ENCODE measurements around the gene ETFBKMT. TPM values are rescaled to one million over a fixed set of nuclear protein-coding genes. Genes with fewer than 3 reads are reported as not detected.

ETFBKMT gene, protein sequence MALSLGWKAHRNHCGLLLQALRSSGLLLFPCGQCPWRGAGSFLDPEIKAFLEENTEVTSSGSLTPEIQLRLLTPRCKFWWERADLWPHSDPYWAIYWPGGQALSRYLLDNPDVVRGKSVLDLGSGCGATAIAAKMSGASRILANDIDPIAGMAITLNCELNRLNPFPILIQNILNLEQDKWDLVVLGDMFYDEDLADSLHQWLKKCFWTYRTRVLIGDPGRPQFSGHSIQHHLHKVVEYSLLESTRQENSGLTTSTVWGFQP
- 2.8 and 4.8 TPM in 2 replicates for total RNA-seq
- polyA plus RNA-seq (2012) = 3.2 TPM

GRCh38 chr12:31659087-31659942, at the start of gene ETFBKMT:
Gene ETFBKMT, plus strand, starts transcription at chr12:31659688. Its CDS starts 2,266 bp downstream, at chr12:31661954.
- peak; percentile 89 for DNase-seq (ENCODE audit: low read depth)

GRCh38 chr12:31612819-31613218, 46.7 kb upstream of the ETFBKMT start:
- no peak for DNase-seq (ENCODE audit: low read depth)

DNA sequence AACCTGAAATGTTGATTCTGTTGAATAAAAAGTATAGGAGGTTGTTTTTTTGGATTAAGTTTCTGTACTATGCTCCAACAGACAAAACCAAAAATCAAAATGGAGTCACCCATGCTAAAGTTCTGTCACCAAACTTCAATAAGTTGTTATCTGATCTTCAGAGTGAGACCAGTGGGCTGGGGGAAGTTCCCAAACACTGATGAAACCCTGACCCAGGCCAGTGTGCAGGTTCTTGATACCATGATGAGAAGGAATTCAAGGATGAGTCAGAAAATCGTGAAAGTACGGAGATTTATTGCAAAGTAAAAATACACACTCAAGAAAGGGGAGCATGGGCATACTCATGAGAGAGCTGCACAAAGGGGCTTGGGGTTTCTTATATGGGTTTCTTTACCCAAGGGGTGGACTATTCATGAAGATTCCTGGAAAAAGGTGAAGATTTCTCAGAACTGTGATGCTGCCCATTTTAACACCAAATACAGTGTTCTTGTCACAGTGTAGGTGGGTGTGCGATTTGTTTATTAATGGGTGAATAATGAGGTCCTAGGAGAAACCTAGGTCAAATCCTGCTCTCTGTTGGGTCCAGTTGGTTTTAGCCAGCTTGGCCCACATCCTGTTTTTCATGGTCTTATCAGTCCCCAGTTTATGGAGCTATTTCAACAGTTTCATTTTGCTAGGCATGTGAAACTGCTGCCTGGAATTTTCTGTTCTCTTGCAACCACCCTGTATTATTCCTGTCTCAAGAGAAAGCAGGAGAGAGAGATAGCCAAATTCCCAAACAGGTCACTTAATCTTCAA, 41.1 kb upstream of the ETFBKMT start:
- no peak for DNase-seq (ENCODE audit: low read depth)

DNA sequence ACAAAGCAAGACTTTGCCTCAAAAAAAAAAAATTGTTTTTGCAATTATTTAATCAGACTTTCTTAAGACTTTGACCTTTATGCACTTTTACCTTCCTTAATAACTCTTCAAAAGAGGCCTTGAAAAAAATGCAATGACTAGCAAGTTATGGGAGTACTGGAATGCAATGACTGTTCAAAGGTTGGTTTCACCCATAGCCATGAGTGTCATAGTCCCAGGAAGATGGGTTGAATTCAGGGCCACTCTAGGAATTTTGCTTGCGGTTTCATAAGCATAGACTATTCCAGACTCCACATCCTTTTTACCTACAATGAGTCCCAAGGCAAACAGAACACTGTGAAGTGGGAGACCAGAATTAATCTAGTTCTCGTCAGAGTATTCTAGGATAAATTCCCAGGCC, 39.2 kb upstream of the ETFBKMT start:
- DNase-seq (ENCODE audit: low read depth) = no peak

- no peak for DNase-seq (ENCODE audit: low read depth)
These were observed 37.5 kb upstream of the ETFBKMT start for GRCh38 chr12:31622038-31622437.

GRCh38 chr12:31626270-31626995, 33.1 kb upstream of the ETFBKMT start:
- DNase-seq (ENCODE audit: low read depth) = no peak

DNA sequence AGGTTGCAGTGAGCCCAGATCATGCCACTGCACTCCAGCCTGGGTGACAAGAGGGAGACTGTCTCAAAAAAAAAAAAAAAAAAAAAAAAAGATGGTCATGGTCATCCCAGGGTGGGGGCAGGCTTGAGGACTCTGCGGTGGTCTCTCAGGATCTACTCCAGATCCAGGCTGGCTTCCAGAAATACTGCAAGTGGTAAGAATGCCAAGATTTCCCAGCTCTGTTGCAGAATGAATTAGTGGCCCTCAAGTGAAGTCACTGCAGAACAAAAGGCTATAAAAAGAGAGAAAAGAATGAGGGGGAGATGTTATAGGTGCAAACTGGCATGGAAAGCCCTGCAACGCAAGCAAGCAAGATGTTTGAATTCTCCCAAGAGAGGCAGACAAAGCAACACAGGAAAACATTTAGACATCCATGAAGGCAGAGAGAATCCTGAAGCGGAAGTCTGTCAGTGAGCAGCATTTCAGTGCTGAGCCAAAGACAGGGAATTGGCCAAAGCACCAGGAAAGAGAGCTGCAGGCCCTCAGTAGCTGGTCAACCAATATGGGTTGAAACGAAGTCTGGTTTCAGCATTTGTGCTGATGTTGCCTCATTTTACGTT, 31.9 kb upstream of the ETFBKMT start:
- no peak for DNase-seq (ENCODE audit: low read depth)

DNA sequence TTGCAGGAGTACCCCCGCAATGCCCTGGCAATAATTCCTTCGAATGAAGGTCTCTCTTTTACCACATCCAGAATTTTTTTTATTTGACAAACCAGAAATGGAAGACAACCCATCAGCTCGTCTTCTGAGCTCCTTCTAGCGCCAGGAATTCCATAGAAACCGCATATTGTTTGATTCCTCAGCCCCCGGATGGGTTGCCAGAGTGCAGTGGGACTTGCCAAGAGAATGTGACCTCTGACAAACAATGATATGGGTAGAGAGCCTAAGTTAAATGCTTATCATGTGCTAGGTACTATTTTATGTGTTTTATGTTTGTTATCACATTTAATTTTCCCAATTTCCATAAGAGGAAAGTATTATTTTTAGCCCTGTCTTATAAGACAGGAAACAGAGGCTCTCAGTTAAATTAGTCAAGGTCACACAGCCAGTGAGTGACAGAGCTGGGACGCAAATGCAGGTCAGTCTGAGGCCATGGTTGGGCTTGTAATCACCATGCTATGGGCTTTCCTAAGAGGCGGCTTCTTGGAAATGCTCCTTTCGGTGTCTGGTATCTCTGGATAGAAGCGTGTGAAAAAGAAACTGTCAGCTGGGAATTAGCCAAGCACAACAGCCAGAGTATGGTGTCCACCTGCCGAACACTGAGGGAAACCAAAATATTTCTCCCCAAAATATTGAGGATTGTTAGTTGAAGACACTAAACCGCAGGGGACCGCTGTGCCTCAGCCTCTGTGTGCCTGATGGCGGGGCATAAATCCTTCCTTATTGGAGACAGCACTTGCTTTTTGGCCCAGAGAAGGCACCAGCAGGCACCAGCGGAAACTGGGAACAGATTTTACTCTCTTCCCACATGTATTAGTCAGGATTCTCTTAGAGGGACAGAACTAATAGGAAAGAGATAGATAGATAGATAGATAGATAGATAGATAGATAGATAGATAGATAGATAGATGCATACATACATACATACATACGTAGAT, 29.4 kb upstream of the ETFBKMT start:
- DNase-seq (ENCODE audit: low read depth) = peak; percentile 67

DNA sequence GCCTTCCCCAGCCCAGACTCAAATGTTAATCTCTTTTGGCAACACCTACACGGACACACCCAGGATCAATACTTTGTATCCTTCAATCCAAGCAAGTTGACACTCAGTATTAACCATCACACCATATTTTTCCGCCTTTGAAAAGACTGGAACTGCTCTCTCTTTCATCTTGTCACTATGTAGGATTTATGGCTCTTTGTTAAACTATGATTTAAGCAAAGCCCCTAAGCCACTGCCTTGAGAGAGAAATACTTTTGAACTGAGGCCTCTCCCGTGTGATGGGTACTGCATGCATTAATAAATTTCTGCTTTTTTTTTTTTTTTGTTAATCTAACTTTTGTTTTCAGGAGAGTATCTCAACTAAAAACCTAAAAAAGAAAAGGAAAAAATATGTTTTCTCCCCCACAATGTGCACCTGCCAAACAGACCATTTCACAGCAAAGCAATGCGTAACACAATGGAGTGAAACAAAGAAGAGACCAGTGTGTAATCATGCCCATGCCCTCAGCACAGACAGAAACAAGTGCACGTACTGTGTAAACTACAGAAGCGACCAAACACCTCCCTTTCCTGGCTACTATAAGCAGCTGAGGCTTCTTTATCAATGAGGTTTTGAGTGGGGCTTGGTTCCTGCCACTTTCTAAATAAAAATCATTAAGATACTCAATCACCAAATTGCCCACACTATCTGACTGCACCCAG, 28.3 kb upstream of the ETFBKMT start:
- DNase-seq (ENCODE audit: low read depth) = no peak

- DNase-seq (ENCODE audit: low read depth) = no peak
These were observed 27.7 kb upstream of the ETFBKMT start for GRCh38 chr12:31631809-31632208.

GRCh38 chr12:31633464-31633863, 26.0 kb upstream of the ETFBKMT start:
- no peak for DNase-seq (ENCODE audit: low read depth)

DNA sequence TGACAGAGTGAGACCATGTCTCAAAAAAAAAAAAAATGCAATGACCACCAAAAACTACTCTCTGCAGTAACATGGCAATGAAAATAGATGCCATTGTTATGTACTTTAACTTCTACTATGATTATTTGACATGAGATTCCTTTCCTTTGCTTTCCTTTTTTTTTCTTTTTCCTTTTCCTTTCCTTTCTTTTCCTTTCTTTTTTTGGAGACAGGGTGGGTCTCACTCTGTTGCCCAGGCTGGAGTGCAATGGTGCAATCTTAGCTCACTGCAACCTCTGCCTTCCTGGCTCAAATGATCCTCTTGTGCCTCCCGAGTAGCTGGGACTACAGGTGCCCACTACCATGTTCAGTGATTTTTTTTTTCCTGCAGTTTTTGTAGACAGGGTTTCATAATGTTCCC, 24.9 kb upstream of the ETFBKMT start:
- no peak for DNase-seq (ENCODE audit: low read depth)

DNA sequence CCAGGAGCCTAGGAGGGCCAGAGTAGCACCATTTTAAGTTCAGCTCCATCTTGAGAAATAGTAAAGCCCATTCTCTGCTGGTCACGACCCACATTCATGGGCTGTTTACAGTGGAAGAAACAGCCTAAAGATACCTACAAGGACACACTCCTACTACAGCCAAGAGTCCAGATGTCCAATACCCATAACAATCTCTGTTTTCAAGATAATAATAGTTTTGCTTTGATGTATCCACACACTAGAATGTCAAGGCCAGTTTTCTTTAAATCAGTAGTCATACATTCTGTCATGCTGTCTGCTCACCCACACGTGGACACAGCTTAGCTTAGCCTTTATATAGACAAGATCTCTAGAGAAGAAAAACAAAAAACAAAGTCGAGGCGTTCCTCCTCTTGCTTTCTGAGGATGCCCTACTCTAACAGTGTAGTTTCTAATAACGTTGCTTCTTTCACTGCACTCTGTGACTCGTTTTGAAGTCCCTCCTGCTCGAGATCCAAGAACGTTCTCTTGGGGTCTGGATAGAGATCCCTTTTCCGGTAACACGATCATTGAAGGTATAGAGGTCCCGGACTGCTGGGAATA, 17.9 kb upstream of the ETFBKMT start:
- DNase-seq (ENCODE audit: low read depth) = no peak

GRCh38 chr12:31644536-31644935, 15.0 kb upstream of the ETFBKMT start:
- DNase-seq (ENCODE audit: low read depth) = no peak

- DNase-seq (ENCODE audit: low read depth) = no peak
These were observed 13.6 kb upstream of the ETFBKMT start for GRCh38 chr12:31645924-31646323.

DNA sequence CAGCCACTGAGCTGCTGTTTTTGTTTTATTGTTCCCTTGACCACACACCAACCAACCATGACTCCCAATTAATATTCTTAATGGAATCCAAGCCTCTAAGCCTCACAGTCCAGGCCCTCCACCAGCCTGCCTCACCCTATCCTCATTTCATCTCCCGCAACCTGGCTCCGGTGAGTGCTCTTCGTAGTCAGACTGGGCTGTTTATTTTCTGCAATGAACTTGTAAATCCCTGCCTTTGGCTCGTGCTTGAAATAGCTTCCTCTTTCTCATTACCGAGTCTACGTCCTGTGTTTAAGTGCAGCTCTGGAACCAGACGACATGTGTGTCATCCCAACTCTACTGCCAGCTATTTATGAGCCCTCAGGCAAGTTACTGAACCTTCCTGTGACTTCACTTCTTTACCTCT, 12.4 kb upstream of the ETFBKMT start:
- no peak for DNase-seq (ENCODE audit: low read depth)

- DNase-seq (ENCODE audit: low read depth) = no peak
These were observed 8.6 kb upstream of the ETFBKMT start for GRCh38 chr12:31650918-31651317.

GRCh38 chr12:31651893-31652521, 7.5 kb upstream of the ETFBKMT start:
- no peak for DNase-seq (ENCODE audit: low read depth)
